GM12878 (cell line): ENCODE results near the gene ISOC2.

Source experiments
- CBX3 ChIP-seq: fragments of 200-600 bp; sonication (generic); IDR thresholded peaks from 2 replicates; pipeline ENCODE4 v1.6.1; 2016; ENCODE audit warnings: low read depth, borderline replicate concordance
- POLR2A ChIP-seq: IDR thresholded peaks from 2 replicates; pipeline ENCODE4 v1.6.1; 2011; ENCODE audit warnings: low read depth, mild to moderate bottlenecking, low read length
- RFX5 ChIP-seq: IDR thresholded peaks from 2 replicates; pipeline ENCODE4 v1.6.1; 2011; ENCODE audit warnings: low read depth, low read length, improper control_type of control experiment
- STAT3 ChIP-seq: IDR thresholded peaks from 2 replicates; pipeline ENCODE4 v1.6.1; 2011; ENCODE audit warnings: low read depth, low read length, improper control_type of control experiment
- ZNF274 ChIP-seq: IDR thresholded peaks from one replicate; pipeline ENCODE4 v1.8.0; 2011; ENCODE audit not compliant: insufficient read length, insufficient read depth
- TF ChIP-seq, protein P1 (sequence below): IDR thresholded peaks from 2 replicates; pipeline ENCODE4 v1.6.1; 2011; ENCODE audit warnings: borderline replicate concordance, low read depth, mild to moderate bottlenecking, moderate library complexity, mixed read lengths, low read length; ENCODE audit not compliant: insufficient read depth; ENCODE audit errors: extremely low read length

DNA sequence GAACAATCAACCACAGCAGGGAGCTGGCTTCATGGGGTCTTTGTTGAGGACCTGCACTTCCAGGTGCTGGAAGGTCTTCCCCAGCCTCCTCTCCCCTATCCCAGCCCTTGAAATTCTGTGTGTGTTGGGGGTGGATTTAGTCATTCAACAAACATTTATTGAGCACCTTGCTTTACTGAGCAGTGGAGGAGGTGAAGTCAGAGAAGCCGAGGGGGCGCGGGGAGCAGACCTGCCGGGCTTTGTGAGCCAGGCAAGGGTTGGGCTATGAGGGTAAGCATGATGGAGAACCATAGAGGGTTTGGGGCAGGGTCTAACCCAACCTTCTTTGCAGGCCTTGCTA is 6.6 kb upstream of the ISOC2 start:
- TF ChIP-seq RFX5 (no peak), ZNF274 (no peak), POLR2A (no peak), CBX3 (no peak), STAT3 (no peak)
- TF ChIP-seq, protein P1, sequence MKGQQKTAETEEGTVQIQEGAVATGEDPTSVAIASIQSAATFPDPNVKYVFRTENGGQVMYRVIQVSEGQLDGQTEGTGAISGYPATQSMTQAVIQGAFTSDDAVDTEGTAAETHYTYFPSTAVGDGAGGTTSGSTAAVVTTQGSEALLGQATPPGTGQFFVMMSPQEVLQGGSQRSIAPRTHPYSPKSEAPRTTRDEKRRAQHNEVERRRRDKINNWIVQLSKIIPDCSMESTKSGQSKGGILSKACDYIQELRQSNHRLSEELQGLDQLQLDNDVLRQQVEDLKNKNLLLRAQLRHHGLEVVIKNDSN: no peak
